GM18507 (cell line): Measurements from ENCODE around the gene SPTBN4.
"Not testable (repeated sequence)": the region's sequence is repeated elsewhere in the genome, so short reads cannot be mapped to it uniquely, and the experiment has no call there.

ENCODE experiments used
- DNase-seq: peaks from one replicate; pipeline ENCODE4 v3.0.0; 2011; ENCODE audit warnings: low read depth; ENCODE audit not compliant: insufficient read length; ENCODE audit errors: extremely low spot score
- FAIRE-seq: peaks from 2 replicates; lab custom pipeline; 2011; peaks lifted over from hg19 to GRCh38; lab: Jason Lieb, UNC

The SPTBN4 gene

GRCh38 chr19:40499320-40499719 is 32.5 kb downstream of the SPTBN4 start:
- FAIRE-seq (no peak), DNase-seq (no peak)

- not testable (repeated sequence) for DNase-seq, FAIRE-seq
Measured at GRCh38 chr19:40500678-40501530, 34.1 kb downstream of the SPTBN4 start.

- DNase-seq (no peak), FAIRE-seq (no peak)
Measured at GRCh38 chr19:40501599-40501998, 34.8 kb downstream of the SPTBN4 start.

- DNase-seq (no peak), FAIRE-seq (no peak)
Measured at GRCh38 chr19:40502081-40502480, 35.3 kb downstream of the SPTBN4 start.

- DNase-seq = no peak
- FAIRE-seq = no peak
Measured at GRCh38 chr19:40502647-40503319, 36.0 kb downstream of the SPTBN4 start.

- FAIRE-seq (no peak), DNase-seq (no peak)
Measured at GRCh38 chr19:40503320-40503695, 36.5 kb downstream of the SPTBN4 start.

GRCh38 chr19:40506099-40506498 is 39.3 kb downstream of the SPTBN4 start:
- FAIRE-seq (no peak), DNase-seq (no peak)

GRCh38 chr19:40507892-40508291 is 41.1 kb downstream of the SPTBN4 start:
- no peak for FAIRE-seq

GRCh38 chr19:40508739-40509260 is 42.0 kb downstream of the SPTBN4 start:
- FAIRE-seq = no peak
- no peak for DNase-seq

More at GRCh38 chr19:40507892-40508291, 41.1 kb downstream of the SPTBN4 start:
- DNase-seq = no peak

- no peak for FAIRE-seq
- no peak for DNase-seq
Measured at GRCh38 chr19:40510526-40511115, 43.8 kb downstream of the SPTBN4 start.

GRCh38 chr19:40511487-40511886 is 44.7 kb downstream of the SPTBN4 start:
- DNase-seq (no peak), FAIRE-seq (no peak)

GRCh38 chr19:40512110-40512472 is 45.3 kb downstream of the SPTBN4 start:
- DNase-seq = no peak
- FAIRE-seq = no peak

GRCh38 chr19:40512473-40513344 is 45.9 kb downstream of the SPTBN4 start:
- DNase-seq (no peak), FAIRE-seq (no peak)

- DNase-seq (no peak), FAIRE-seq (no peak)
Measured at GRCh38 chr19:40513345-40513678, 46.5 kb downstream of the SPTBN4 start.

GRCh38 chr19:40513741-40514315 is 47.0 kb downstream of the SPTBN4 start:
- no peak for FAIRE-seq
- DNase-seq = no peak

GRCh38 chr19:40517248-40517647 is 50.4 kb downstream of the SPTBN4 start:
- no peak for DNase-seq
- no peak for FAIRE-seq

GRCh38 chr19:40519352-40520322 is 52.8 kb downstream of the SPTBN4 start:
- DNase-seq = no peak
- FAIRE-seq = no peak

GRCh38 chr19:40521276-40521675 is 54.5 kb downstream of the SPTBN4 start:
- no peak for DNase-seq
- no peak for FAIRE-seq
